Subcutaneous abdominal adipose tissue (tissue), 5 donors: ENCODE measurements around the gene TTLL3.

Experiments
- H3K27ac ChIP-seq: one replicate; pipeline ENCODE4 v1.7.0; 2013; ENCODE audit warnings: low read depth, mild to moderate bottlenecking, inconsistent platforms, low read length, moderate library complexity
- H3K27me3 ChIP-seq, 5 donors: one replicate each; pipeline ENCODE4 v1.7.0; 2013; ENCODE audit warnings: low read length in 5 of 5, inconsistent platforms in 1 of 5; ENCODE audit not compliant: control insufficient read depth in 5 of 5, insufficient read depth in 4 of 5
- H3K36me3 ChIP-seq, 5 donors: one replicate each; pipeline ENCODE4 v1.7.0; 2013; ENCODE audit warnings: low read length in 5 of 5; ENCODE audit not compliant: control insufficient read depth in 5 of 5, insufficient read depth in 5 of 5
- H3K4me1 ChIP-seq, 5 donors: one replicate each; pipeline ENCODE4 v1.7.0; 2013; ENCODE audit warnings: low read length in 5 of 5, mild to moderate bottlenecking in 3 of 5, moderate library complexity in 1 of 5; ENCODE audit not compliant: control insufficient read depth in 5 of 5, insufficient read depth in 5 of 5
- H3K4me3 ChIP-seq, 5 donors: one replicate each; pipeline ENCODE4 v1.7.0; 2013; ENCODE audit warnings: low read length in 5 of 5, low read depth in 1 of 5
- H3K9ac ChIP-seq, 5 donors: one replicate each; pipeline ENCODE4 v1.7.0; 2013; ENCODE audit warnings: low read length in 5 of 5, mild to moderate bottlenecking in 4 of 5, moderate library complexity in 3 of 5
- H3K9me3 ChIP-seq, 5 donors: one replicate each; pipeline ENCODE4 v1.7.0; 2013; ENCODE audit warnings: low read length in 5 of 5; ENCODE audit not compliant: control insufficient read depth in 5 of 5
- donor health status: healthy.
- donor health status: healthy.
- donor health status: healthy.
- donor health status: healthy.
- donor health status: healthy.

Gene TTLL3

GRCh38 chr3:9876991-9877390 is 66.9 kb downstream of the TTLL3 start:
- H3K27ac ChIP-seq: peak overlapping the region; percentile 99
- no peaks in the 10 kb centered on the region for H3K9me3 ChIP-seq
- no peaks in the 10 kb centered on the region for H3K27me3 ChIP-seq
- peaks cover 6 to 66% (median 40%) of the 10 kb centered on the region in 5 donors for H3K4me1 ChIP-seq
- H3K4me3 ChIP-seq: peak overlapping the region; percentile 18 to 76 (median 53)
- H3K36me3 ChIP-seq: peaks cover 6 to 39% (median 10%) of the 10 kb centered on the region in 5 donors
- H3K9ac ChIP-seq: peak overlapping the region in 3 of 5 donors; percentile 50 to 98 (median 56)

GRCh38 chr3:9878700-9879099 is 68.6 kb downstream of the TTLL3 start:
- Histone ChIP-seq H3K27ac (peak overlapping the region; percentile 99), H3K9ac (peak overlapping the region in 4 of 5 donors; percentile 35 to 98 (median 90)), H3K36me3 (peaks cover 6 to 29% (median 8%) of the 10 kb centered on the region in 5 donors), H3K9me3 (no peaks in the 10 kb centered on the region), H3K27me3 (no peaks in the 10 kb centered on the region), H3K4me3 (peak overlapping the region; percentile 53 to 84 (median 75)), H3K4me1 (peaks cover 6 to 52% (median 40%) of the 10 kb centered on the region in 5 donors)

- Histone ChIP-seq H3K4me1 (peaks cover 6 to 47% (median 42%) of the 10 kb centered on the region in 5 donors), H3K36me3 (peaks cover 4 to 24% (median 7%) of the 10 kb centered on the region in 5 donors), H3K4me3 (peak within 1 kb of the TSS; percentile 53 to 84 (median 74)), H3K9ac (peak within 1 kb of the TSS; percentile 71 to 98 (median 88)), H3K27ac (peak within 1 kb of the TSS; percentile 99), H3K9me3 (no peaks in the 10 kb centered on the region), H3K27me3 (no peaks in the 10 kb centered on the region)
Measured at GRCh38 chr3:9879830-9880549, 69.9 kb downstream of the TTLL3 start, which contains the start of gene CIDEC. Gene CIDEC (minus strand): TSS chr3:9880253. CDS start chr3:9878486, 1,767 bp downstream.

- H3K9me3 ChIP-seq: no peaks in the 10 kb centered on the region
- peaks cover 0 to 17% (median 7%) of the 10 kb centered on the region in 5 donors for H3K36me3 ChIP-seq
- H3K9ac ChIP-seq: no peak overlapping the region
- no peaks in the 10 kb centered on the region for H3K27me3 ChIP-seq
- no peak overlapping the region for H3K4me3 ChIP-seq
- peaks cover 6 to 33% (median 32%) of the 10 kb centered on the region in 5 donors for H3K4me1 ChIP-seq
- no peak overlapping the region for H3K27ac ChIP-seq
Measured at GRCh38 chr3:9881441-9881840, 71.4 kb downstream of the TTLL3 start.

GRCh38 chr3:9883706-9884554 is 73.9 kb downstream of the TTLL3 start:
- H3K27me3 ChIP-seq: no peaks in the 10 kb centered on the region
- H3K36me3 ChIP-seq: no peaks in the 10 kb centered on the region
- peak overlapping the region; percentile 74 for H3K27ac ChIP-seq
- H3K4me1 ChIP-seq: peaks cover 3 to 14% (median 11%) of the 10 kb centered on the region in 5 donors
- no peak overlapping the region for H3K4me3 ChIP-seq
- H3K9me3 ChIP-seq: no peaks in the 10 kb centered on the region
- peak overlapping the region in 1 of 5 donors; percentile 28 for H3K9ac ChIP-seq

- Histone ChIP-seq H3K4me3 (no peak overlapping the region), H3K9ac (peak overlapping the region in 1 of 5 donors; percentile 28), H3K4me1 (peaks cover 2 to 14% (median 9%) of the 10 kb centered on the region in 5 donors), H3K9me3 (no peaks in the 10 kb centered on the region), H3K27me3 (no peaks in the 10 kb centered on the region), H3K27ac (peak overlapping the region; percentile 74), H3K36me3 (no peaks in the 10 kb centered on the region)
Measured at GRCh38 chr3:9884555-9885165, 74.6 kb downstream of the TTLL3 start.
